H1 (cell line): ENCODE results near the gene PRRT4.

Experiments used
- CBX5 ChIP-seq: fragments of 300-800, 300-1000 bp; sonication (generic); IDR thresholded peaks from 2 replicates; pipeline ENCODE4 v1.7.1; 2016; ENCODE audit warnings: antibody characterized with exemption, low read length, low read depth
- GTF2F1 ChIP-seq: IDR thresholded peaks from 2 replicates; pipeline ENCODE4 v1.6.1; 2012; ENCODE audit warnings: low read depth, low read length, improper control_type of control experiment, borderline replicate concordance
- JUN ChIP-seq: IDR thresholded peaks from 2 replicates; pipeline ENCODE4 v1.6.1; 2011; ENCODE audit warnings: low read depth, mild to moderate bottlenecking, improper control_type of control experiment, low read length
- POLR2A ChIP-seq, 2 experiments: IDR thresholded peaks; 1 replicate in 1 of 2; 2 replicates in 1 of 2; pipeline ENCODE4 v1.6.1; 2011; ENCODE audit warnings: low read depth in 2 of 2, low read length in 2 of 2, mild to moderate bottlenecking in 2 of 2; ENCODE audit errors: control extremely low read depth in 1 of 2
- POLR2AphosphoS5 ChIP-seq: IDR thresholded peaks from 2 replicates; pipeline ENCODE4 v1.6.1; 2011; ENCODE audit warnings: low read depth, low read length
- RFX5 ChIP-seq: IDR thresholded peaks from 2 replicates; pipeline ENCODE4 v1.6.1; 2011; ENCODE audit warnings: low read depth, low read length, improper control_type of control experiment, borderline replicate concordance
- SIX5 ChIP-seq: IDR thresholded peaks from 2 replicates; pipeline ENCODE4 v1.6.1; 2011; ENCODE audit warnings: mild to moderate bottlenecking, low read depth, low read length
- SP1 ChIP-seq: IDR thresholded peaks from 2 replicates; pipeline ENCODE4 v1.6.1; 2011; ENCODE audit warnings: low read depth, low read length
- TAF1 ChIP-seq: IDR thresholded peaks from 2 replicates; pipeline ENCODE4 v1.6.1; 2011; ENCODE audit warnings: mild to moderate bottlenecking, low read depth, low read length
- TAF7 ChIP-seq: optimal IDR thresholded peaks from 2 replicates; pipeline ENCODE3; 2011; ENCODE audit warnings: low read depth, mild to moderate bottlenecking, inconsistent platforms, low read length, moderate library complexity, borderline replicate concordance
- TCF12 ChIP-seq: IDR thresholded peaks from 2 replicates; pipeline ENCODE4 v1.6.1; 2011; ENCODE audit warnings: low read depth, mild to moderate bottlenecking, low read length
- YY1 ChIP-seq: IDR thresholded peaks from 2 replicates; pipeline ENCODE4 v1.6.1; 2011; ENCODE audit warnings: low read depth, mild to moderate bottlenecking, low read length
- TF ChIP-seq, protein P1 (sequence below), 3 experiments: IDR thresholded peaks; 1 replicate in 2 of 3; 2 replicates in 1 of 3; pipeline versions ENCODE4 v1.5.1 to v1.6.1; 2011; ENCODE audit warnings: low read length in 3 of 3, mild to moderate bottlenecking in 3 of 3, inconsistent platforms in 2 of 3, low read depth in 1 of 3, moderate library complexity in 1 of 3; ENCODE audit not compliant: insufficient read depth in 1 of 3; ENCODE audit errors: control extremely low read depth in 1 of 3

GRCh38 chr7:128318691-128319090, 42.8 kb downstream of the PRRT4 start:
- TF ChIP-seq RFX5 (no peak), TCF12 (no peak), SIX5 (no peak), SP1 (no peak), CBX5 (no peak), YY1 (no peak), TAF7 (no peak), POLR2A (IDR thresholded peaks at IDR 0.05; ENCODE audit: control extremely low read depth in 1 of 2, low read depth in 2 of 2, low read length in 2 of 2) (no peak), TAF1 (no peak), POLR2AphosphoS5 (no peak), JUN (no peak), GTF2F1 (no peak)
- TF ChIP-seq, protein P1, sequence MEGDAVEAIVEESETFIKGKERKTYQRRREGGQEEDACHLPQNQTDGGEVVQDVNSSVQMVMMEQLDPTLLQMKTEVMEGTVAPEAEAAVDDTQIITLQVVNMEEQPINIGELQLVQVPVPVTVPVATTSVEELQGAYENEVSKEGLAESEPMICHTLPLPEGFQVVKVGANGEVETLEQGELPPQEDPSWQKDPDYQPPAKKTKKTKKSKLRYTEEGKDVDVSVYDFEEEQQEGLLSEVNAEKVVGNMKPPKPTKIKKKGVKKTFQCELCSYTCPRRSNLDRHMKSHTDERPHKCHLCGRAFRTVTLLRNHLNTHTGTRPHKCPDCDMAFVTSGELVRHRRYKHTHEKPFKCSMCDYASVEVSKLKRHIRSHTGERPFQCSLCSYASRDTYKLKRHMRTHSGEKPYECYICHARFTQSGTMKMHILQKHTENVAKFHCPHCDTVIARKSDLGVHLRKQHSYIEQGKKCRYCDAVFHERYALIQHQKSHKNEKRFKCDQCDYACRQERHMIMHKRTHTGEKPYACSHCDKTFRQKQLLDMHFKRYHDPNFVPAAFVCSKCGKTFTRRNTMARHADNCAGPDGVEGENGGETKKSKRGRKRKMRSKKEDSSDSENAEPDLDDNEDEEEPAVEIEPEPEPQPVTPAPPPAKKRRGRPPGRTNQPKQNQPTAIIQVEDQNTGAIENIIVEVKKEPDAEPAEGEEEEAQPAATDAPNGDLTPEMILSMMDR (IDR thresholded peaks at IDR 0.05; ENCODE audit: control extremely low read depth in 1 of 3, insufficient read depth in 1 of 3, low read depth in 1 of 3, low read length in 3 of 3): no peak
